IMR-90 (cell line): ENCODE data around the gene SUCLA2. TPM values are rescaled to one million over a fixed set of nuclear protein-coding genes. Genes with fewer than 3 reads are reported as not detected.
A peak's percentile ranks its signal among the peaks of the same experiment; 100 is the strongest.

Source experiments
- ATAC-seq: fragments of 200-7000 bp; cut with Tn5 transposase; 2 replicates; pipeline ENCODE4 v1.9.1; 2020; ENCODE audit warnings: low read depth, mild to moderate bottlenecking, moderate library complexity
- BruUV-seq: library from RNA; stranded (reverse); fragments of 400-500 nt; replicated peaks from 2 replicates; lab custom pipeline; 2021; lab: Mats Ljungman, UMichigan
- CTCF ChIA-PET: fragments of 300-600 bp; formaldehyde crosslinking; extraction: SDS; loops from one replicate; lab custom pipeline; 2021; ENCODE audit warnings: antibody characterized with exemption; lab: Yijun Ruan, JAX
- POLR2A ChIA-PET: fragments of 300-600 bp; sonication (Branson Sonifier 250); formaldehyde crosslinking; loops from one replicate; lab custom pipeline; 2022; ENCODE audit warnings: antibody characterized with exemption; ENCODE audit not compliant: unreplicated experiment; lab: Charles Lee
- DNase-seq: peaks from one replicate; pipeline ENCODE4 v3.0.0; 2013
- H2AFZ ChIP-seq: replicated peaks from 2 replicates; pipeline ENCODE3; 2013; ENCODE audit warnings: low read length, mild to moderate bottlenecking; ENCODE audit not compliant: poor library complexity
- H2AK5ac ChIP-seq: 2 replicates; pipeline ENCODE4 v1.6.1; 2013; ENCODE audit warnings: low read depth, low read length, inconsistent platforms
- H2AK9ac ChIP-seq: replicated peaks from 2 replicates; pipeline ENCODE3; 2013; ENCODE audit warnings: mild to moderate bottlenecking, low read depth, low read length, moderate library complexity; ENCODE audit not compliant: poor library complexity
- H2BK120ac ChIP-seq: 2 replicates; pipeline ENCODE4 v1.6.1; 2013; ENCODE audit warnings: low read depth, low read length, inconsistent platforms
- H2BK15ac ChIP-seq: 3 replicates; pipeline ENCODE4 v1.6.1; 2013; ENCODE audit warnings: low read depth, low read length, inconsistent platforms
- H2BK20ac ChIP-seq: 2 replicates; pipeline ENCODE4 v1.6.1; 2013; ENCODE audit warnings: low read depth, mild to moderate bottlenecking, inconsistent platforms, low read length, moderate library complexity
- H2BK5ac ChIP-seq: 2 replicates; pipeline ENCODE4 v1.6.1; 2013; ENCODE audit warnings: mild to moderate bottlenecking, low read depth, low read length, inconsistent platforms; ENCODE audit not compliant: poor library complexity, severe bottlenecking
- H3K14ac ChIP-seq: replicated peaks from 2 replicates; pipeline ENCODE4 v1.6.1; 2013; ENCODE audit warnings: low read depth, low read length, inconsistent platforms
- H3K18ac ChIP-seq: 2 replicates; pipeline ENCODE4 v1.6.1; 2013; ENCODE audit warnings: low read depth, low read length, control low read depth
- H3K23ac ChIP-seq: 2 replicates; pipeline ENCODE4 v1.6.1; 2013; ENCODE audit warnings: low read depth, low read length, inconsistent platforms
- H3K27ac ChIP-seq: 2 replicates; pipeline ENCODE4 v1.5.1; 2013; ENCODE audit warnings: mild to moderate bottlenecking, control low read depth, low read length; ENCODE audit not compliant: insufficient read depth
- H3K27me3 ChIP-seq: 2 replicates; pipeline ENCODE4 v1.6.1; 2013; ENCODE audit warnings: low read length; ENCODE audit not compliant: control insufficient read depth, insufficient read depth
- H3K36me3 ChIP-seq: 2 replicates; pipeline ENCODE4 v1.6.1; 2013; ENCODE audit warnings: low read length, mixed read lengths; ENCODE audit not compliant: control insufficient read depth, insufficient read depth
- H3K4ac ChIP-seq: 2 replicates; pipeline ENCODE4 v1.6.1; 2013; ENCODE audit warnings: low read depth, low read length, inconsistent platforms
- H3K4me1 ChIP-seq: 2 replicates; pipeline ENCODE4 v1.6.1; 2013; ENCODE audit warnings: low read length, mixed read lengths; ENCODE audit not compliant: control insufficient read depth, insufficient read depth
- H3K4me2 ChIP-seq: 2 replicates; pipeline ENCODE4 v1.6.1; 2013; ENCODE audit warnings: low read depth, mild to moderate bottlenecking, control low read depth, low read length, moderate library complexity
- H3K4me3 ChIP-seq: 2 replicates; pipeline ENCODE4 v1.5.1; 2013; ENCODE audit warnings: low read depth, mild to moderate bottlenecking, control low read depth, low read length, moderate library complexity; ENCODE audit not compliant: insufficient read depth
- H3K56ac ChIP-seq: 2 replicates; pipeline ENCODE4 v1.6.1; 2013; ENCODE audit warnings: low read length, inconsistent platforms; ENCODE audit not compliant: insufficient read depth; ENCODE audit errors: extremely low read depth
- H3K79me1 ChIP-seq, 2 experiments: 2 replicates each; pipeline ENCODE4 v1.6.1; 2013; ENCODE audit warnings: low read length in 2 of 2, inconsistent platforms in 1 of 2, low read depth in 1 of 2
- H3K9ac ChIP-seq: 2 replicates; pipeline ENCODE4 v1.6.1; 2013; ENCODE audit warnings: low read depth, low read length, control low read depth
- H3K9me1 ChIP-seq: 2 replicates; pipeline ENCODE4 v1.6.1; 2013; ENCODE audit warnings: low read length, inconsistent platforms; ENCODE audit not compliant: insufficient read depth
- H3K9me3 ChIP-seq: 2 replicates; pipeline ENCODE4 v1.6.1; 2013; ENCODE audit warnings: low read length; ENCODE audit not compliant: control insufficient read depth, insufficient read depth
- H4K20me1 ChIP-seq: 2 replicates; pipeline ENCODE4 v1.6.1; 2013; ENCODE audit warnings: low read length, inconsistent platforms; ENCODE audit not compliant: insufficient read depth
- H4K5ac ChIP-seq: 2 replicates; pipeline ENCODE4 v1.6.1; 2013; ENCODE audit warnings: mild to moderate bottlenecking, low read depth, low read length, control low read depth
- H4K8ac ChIP-seq, 2 experiments: 2 replicates each; pipeline ENCODE4 v1.6.1; 2013; ENCODE audit warnings: low read depth in 2 of 2, low read length in 2 of 2, control low read depth in 1 of 2, inconsistent platforms in 1 of 2
- H4K91ac ChIP-seq: 2 replicates; pipeline ENCODE4 v1.6.1; 2013; ENCODE audit warnings: low read depth, low read length, inconsistent platforms; ENCODE audit not compliant: insufficient read depth
- BHLHE40 ChIP-seq: fragments of 150-350 bp; IDR thresholded peaks from 2 replicates; pipeline ENCODE4 v1.6.1; 2016; ENCODE audit warnings: mild to moderate bottlenecking, low read depth, low read length
- CEBPB ChIP-seq: IDR thresholded peaks from 2 replicates; pipeline ENCODE4 v1.6.1; 2012; ENCODE audit warnings: low read depth, low read length, improper control_type of control experiment
- FOS ChIP-seq: fragments of 150-350 bp; IDR thresholded peaks from 2 replicates; pipeline ENCODE4 v1.6.1; 2016; ENCODE audit warnings: low read depth, low read length
- WGBS, 2 experiments: methylation state at CpG; one replicate each; pipeline versions ENCODE4 v1.1.5 to v1.1.7; 2013; ENCODE audit warnings: missing lambda C conversion rate in 2 of 2; ENCODE audit not compliant: insufficient read length in 1 of 2; ENCODE audit errors: extremely low coverage in 2 of 2; 5-methylcytosine and 5-hydroxymethylcytosine counted together
- dilution Hi-C: fragments of 300-500 bp; cut with HindIII; formaldehyde crosslinking; loops from one replicate; pipeline ENCODE4 v1.14.3; 2018; ENCODE audit warnings: low sequenced_read_pairs; ENCODE audit not compliant: unreplicated experiment
- in situ Hi-C: fragments of 300-500 bp; cut with MboI; formaldehyde crosslinking; loops from 3 replicates; pipeline ENCODE4 v1.14.3; 2019; ENCODE audit warnings: low sequenced_read_pairs, inconsistent platforms, mixed read lengths
- intact Hi-C: fragments of 100-400 bp; cut with micrococcal nuclease; formaldehyde crosslinking; loops from 2 replicates; pipeline ENCODE4 v1.10.0; 2022
- polyA plus RNA-seq, 3 experiments: library from polyadenylated mRNA; depleted of rRNA; stranded (reverse); fragments of >200 nt; gene quantifications; 2 replicates each; pipeline ENCODE4 v1.2.3, GENCODE V29; 2012; ENCODE audit warnings: low replicate concordance in 1 of 3
- total RNA-seq: library from RNA; depleted of rRNA; stranded (reverse); fragments of >200 nt; gene quantifications from 2 replicates; pipeline ENCODE4 v1.2.3, GENCODE V29; 2012

SUCLA2 gene
- total and polyA plus RNA-seq, 2 of the 4 experiments (the other 2 are of a cell fraction): 31.5 to 36.1 TPM

- CTCF ChIA-PET: interaction anchor here (0.6 kb wide), 1 partner anchor 1009 kb away, joined by 3 read pairs; no protein-coding TSS in a partner anchor
- Histone ChIP-seq H3K9me1 (no peaks in the 10 kb centered on the region), H2AK9ac (no peak overlapping the region), H3K56ac (no peak overlapping the region), H3K27me3 (no peaks in the 10 kb centered on the region), H3K9ac (no peak overlapping the region), H2AFZ (peak overlapping the region; percentile 67), H3K23ac (no peak overlapping the region), H2AK5ac (no peak overlapping the region), H3K9me3 (no peaks in the 10 kb centered on the region), H4K8ac (peak overlapping the region; percentile 15 to 23; a peak in 2 of 4 replicates), H4K20me1 (no peaks in the 10 kb centered on the region), H3K4ac (peak overlapping the region; percentile 34; the same call in 1 of the 2 replicates), H3K14ac (peak overlapping the region; percentile 84; the same call in 1 of the 2 replicates), H2BK120ac (peak overlapping the region; percentile 72; the same call in 1 of the 2 replicates), H3K4me2 (peak overlapping the region; percentile 63), H4K5ac (no peak overlapping the region), H4K91ac (no peak overlapping the region), H3K18ac (no peak overlapping the region), H3K27ac (no peak overlapping the region), H3K36me3 (no peaks in the 10 kb centered on the region), H3K4me3 (peak overlapping the region; percentile 7; the same call in 1 of the 2 replicates), H3K4me1 (0 out of 2 replicates have a peak, but pooled peaks cover 2% of the 10 kb centered on the region), H3K79me1 (no peaks in the 10 kb centered on the region), H2BK15ac (peak overlapping the region; percentile 76; the same call in 1 of the 3 replicates), H2BK20ac (peak overlapping the region; percentile 38; the same call in 1 of the 2 replicates), H2BK5ac (no peak overlapping the region)
- in situ Hi-C loops (no loop called here), dilution Hi-C loops (no loop called here), intact Hi-C loops (no loop called here)
- TF ChIP-seq BHLHE40: no peak
- TF ChIP-seq CEBPB: peak; percentile 85
- TF ChIP-seq FOS: peak; percentile 31; the same call in 1 of the 2 replicates
- no TSS peak for BruUV-seq
- POLR2A ChIA-PET: no interaction called here
- WGBS, 2 experiments: 60% methylated on average over 1 of the region's 6 CpGs; no CpG with 5 or more reads in 1 of the 2 experiments
- DNase-seq (peak; percentile 77), ATAC-seq (peak; percentile 59)
Measured at GRCh38 chr13:47903836-47904235, 97.2 kb downstream of the SUCLA2 start.
